ENCODE measurements around the gene ITIH1. TPM values are rescaled to one million over a fixed set of nuclear protein-coding genes. Genes with fewer than 3 reads are reported as not detected.
A peak's percentile ranks its signal among the peaks of the same experiment; 100 is the strongest.

The ITIH1 gene
- total RNA-seq, 1 experiment from 2014 or later, result not detected

- H3T11ph ChIP-seq (ENCODE audit: low read length), result no peak overlapping the region
- H2BK15ac ChIP-seq (ENCODE audit: low read depth, low read length), result no peak overlapping the region
- no peak for TF ChIP-seq CTCF (conservative IDR thresholded peaks at IDR 0.05)
- no peak overlapping the region for H3K23ac ChIP-seq (ENCODE audit: insufficient read length, low read depth, low read length)
- H3K4ac ChIP-seq (ENCODE audit: low read depth, low read length), result no peak overlapping the region
- H3K18ac ChIP-seq (ENCODE audit: insufficient read length, low read depth, low read length), result no peak overlapping the region
- no peak for DNase-seq
- no peak overlapping the region for H4K91ac ChIP-seq (ENCODE audit: insufficient read length, low read depth, low read length)
- H3K9me3 ChIP-seq (ENCODE audit: control insufficient read depth, low read depth, low read length), result no peaks in the 10 kb centered on the region
- no peak overlapping the region for H3K4me2 ChIP-seq (ENCODE audit: insufficient read depth, insufficient read length, low read length)
- H3K27me3 ChIP-seq (ENCODE audit: insufficient read depth, low read length), result no peaks in the 10 kb centered on the region
- H3K23me2 ChIP-seq (ENCODE audit: insufficient read length, low read depth, low read length, poor library complexity, severe bottlenecking), result no peaks in the 10 kb centered on the region
- no CpG with 5 or more reads among the region's 3 CpGs for WGBS (ENCODE audit: extremely low coverage, insufficient read length, low lambda C conversion rate)
- no peak overlapping the region for H2AFZ ChIP-seq (ENCODE audit: low read length)
- H3K27ac ChIP-seq (ENCODE audit: insufficient read length, low read depth, low read length), result no peak overlapping the region
- H2BK20ac ChIP-seq (ENCODE audit: low read depth, low read length, poor library complexity, severe bottlenecking), result no peak overlapping the region
- Mint-ChIP-seq H3K4me3 (no peak overlapping the region), H3K36me3 (ENCODE audit: insufficient read depth in 1 of 3, low read depth in 3 of 3) (peaks cover 27 to 64% (median 50%) of the 10 kb centered on the region in 3 experiments; a peak in 6 of 7 replicates), H3K27ac (peak overlapping the region in 2 of 3 experiments; percentile 44 to 71; a peak in 2 of 7 replicates), H3K9me3 (no peaks in the 10 kb centered on the region), H3K4me1 (no peaks in the 10 kb centered on the region), H3K27me3 (ENCODE audit: low read depth) (no peaks in the 10 kb centered on the region)
- no peaks in the 10 kb centered on the region for H3K79me1 ChIP-seq (ENCODE audit: insufficient read depth, low read depth, low read length, poor library complexity, severe bottlenecking)
- no peak overlapping the region for H3K56ac ChIP-seq (ENCODE audit: insufficient read length, low read depth, low read length)
- H4K8ac ChIP-seq (replicated peaks; ENCODE audit: insufficient read length, low read depth, low read length), result no peak overlapping the region
- H3K79me2 ChIP-seq (ENCODE audit: insufficient read depth, low read length), result no peaks in the 10 kb centered on the region
- H4K20me1 ChIP-seq (ENCODE audit: control insufficient read depth, insufficient read depth, insufficient read length), result no peaks in the 10 kb centered on the region
- no peak overlapping the region for H3K14ac ChIP-seq (ENCODE audit: insufficient read depth, low read length)
- H2BK12ac ChIP-seq (ENCODE audit: insufficient read length, low read depth, low read length), result no peak overlapping the region
- H2BK5ac ChIP-seq (ENCODE audit: insufficient read length, low read length), result no peak overlapping the region
- no peak overlapping the region for H4K5ac ChIP-seq (ENCODE audit: insufficient read length, low read depth, low read length)
- no peak overlapping the region for H3K9ac ChIP-seq (ENCODE audit: extremely low read depth, insufficient read length, low read length)
- no peaks in the 10 kb centered on the region for H3K4me1 ChIP-seq (ENCODE audit: insufficient read depth, low read length)
- H2AK5ac ChIP-seq (ENCODE audit: insufficient read length, low read length), result no peak overlapping the region
- H2BK120ac ChIP-seq (ENCODE audit: low read depth, low read length, poor library complexity, severe bottlenecking), result no peak overlapping the region
Measured at GRCh38 chr3:52752045-52752660, 25.2 kb upstream of the ITIH1 start.
